ENCODE data around the gene GZMM.

GZMM gene

GRCh38 chr19:543910-544608, at the start of gene GZMM:
GZMM (plus strand) TSS chr19:544053; CDS start chr19:544072, 19 bp downstream.
- DNase-seq = peak; percentile 67

DNA sequence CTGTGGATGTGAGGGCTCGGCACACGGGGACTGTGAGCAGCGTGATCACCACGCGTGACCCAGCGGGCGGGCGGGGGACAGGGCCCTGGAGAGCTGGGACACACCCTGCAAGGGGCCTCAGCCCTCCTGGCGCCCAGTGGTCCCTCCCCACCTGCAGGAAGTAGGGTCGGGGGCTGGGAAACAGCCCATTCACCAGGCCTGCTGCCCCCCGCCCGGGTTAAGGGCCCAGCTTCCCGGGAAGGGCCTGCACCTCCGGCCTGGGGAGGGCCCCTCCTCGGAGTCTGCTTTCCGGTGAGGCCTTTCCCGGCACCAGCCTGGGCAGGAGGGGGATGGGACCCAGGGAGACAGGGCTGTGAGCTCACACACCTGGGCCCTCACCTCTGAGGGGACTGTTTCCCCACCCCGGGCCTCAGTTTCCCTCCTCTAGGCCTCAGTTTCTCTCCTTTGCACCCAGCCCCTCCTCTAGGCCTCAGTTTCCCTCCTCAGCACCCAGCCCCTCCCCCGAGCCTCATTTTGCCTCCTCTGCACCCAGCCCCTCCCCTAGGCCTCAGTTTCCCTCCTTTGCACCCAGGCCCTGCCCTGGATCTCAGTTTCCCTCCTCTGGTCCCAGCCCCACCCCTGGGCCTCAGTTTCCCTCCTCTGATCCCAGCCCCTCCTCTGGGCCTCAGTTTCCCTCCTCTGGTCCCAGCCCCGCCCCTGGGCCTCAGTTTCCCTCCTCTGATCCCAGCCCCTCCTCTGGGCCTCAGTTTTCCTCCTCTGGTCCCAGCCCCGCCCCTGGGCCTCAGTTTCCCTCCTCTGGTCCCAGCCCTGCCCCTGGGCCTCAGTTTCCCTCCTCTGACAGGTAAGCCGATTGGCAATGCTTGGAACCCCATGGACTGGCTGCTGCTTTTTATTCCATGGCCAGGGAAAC, 49.4 kb upstream of the GZMM start:
- DNase-seq = no peak

GRCh38 chr19:495081-495401, 48.8 kb upstream of the GZMM start:
- no peak for DNase-seq

DNA sequence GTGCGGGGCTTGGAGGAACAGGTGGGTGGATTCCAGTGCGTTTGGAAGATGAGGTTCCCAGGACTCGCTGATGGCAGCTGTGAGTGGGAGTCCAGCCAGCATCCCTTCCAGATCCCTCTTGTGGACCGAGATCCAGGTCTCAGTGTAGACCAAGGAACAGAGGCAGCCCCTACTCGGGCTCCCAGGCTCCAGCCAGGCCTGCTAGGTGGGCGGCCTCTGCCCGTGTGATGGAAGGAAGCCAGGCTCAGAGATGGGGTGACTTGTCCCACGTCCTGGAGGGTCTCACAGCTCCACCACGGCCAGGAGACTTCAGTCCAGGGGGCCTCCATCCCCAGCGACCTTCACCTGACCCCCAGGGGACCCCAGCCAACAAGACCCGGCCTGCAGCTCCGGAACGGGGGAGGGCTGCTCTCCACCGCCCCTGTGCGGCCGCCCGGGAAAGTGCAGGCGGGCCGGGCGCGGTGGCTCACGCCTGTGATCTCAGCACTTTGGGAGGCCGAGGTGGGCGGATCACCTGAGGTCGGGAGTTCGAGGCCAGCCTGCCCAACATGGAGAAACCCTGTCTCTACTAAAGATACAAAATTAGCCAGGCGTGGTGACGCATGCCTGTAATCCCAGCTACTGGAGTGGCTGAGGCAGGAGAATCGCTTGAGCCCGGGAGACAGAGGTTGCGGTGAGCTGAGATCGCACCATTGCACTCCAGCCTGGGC, 48.3 kb upstream of the GZMM start:
- no peak for DNase-seq

GRCh38 chr19:496112-496665, 47.7 kb upstream of the GZMM start, which contains the start of gene MADCAM1:
MADCAM1 (plus strand) TSS chr19:496486; CDS start chr19:496500, 14 bp downstream.
- DNase-seq = no peak

- DNase-seq = no peak
Observed at GRCh38 chr19:496986-497385, 46.9 kb upstream of the GZMM start.

DNA sequence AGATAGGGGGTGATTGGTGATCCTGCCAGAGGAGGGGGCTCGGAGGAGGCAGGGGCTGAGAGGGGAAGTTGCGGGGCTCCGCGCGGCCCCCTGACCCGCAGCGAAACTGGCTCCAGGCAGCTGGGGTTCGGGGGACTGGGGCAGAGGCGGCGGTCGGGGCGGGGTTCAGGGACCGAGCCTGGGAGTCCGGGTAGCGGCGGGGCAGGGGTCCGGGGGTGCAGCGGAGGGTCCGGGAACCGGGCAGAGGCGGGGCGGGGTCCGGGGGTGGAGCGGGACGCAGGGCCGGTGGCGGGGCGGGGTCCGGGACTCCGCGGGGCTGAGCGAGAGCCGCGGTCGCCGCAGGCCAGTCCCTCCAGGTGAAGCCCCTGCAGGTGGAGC, 46.4 kb upstream of the GZMM start:
- DNase-seq = no peak

GRCh38 chr19:497869-498510, 45.9 kb upstream of the GZMM start:
- no peak for DNase-seq

- DNase-seq = no peak
Observed at GRCh38 chr19:498511-498891, 45.4 kb upstream of the GZMM start.

GRCh38 chr19:498977-499623, 44.8 kb upstream of the GZMM start:
- DNase-seq = no peak

- DNase-seq = no peak
Observed at GRCh38 chr19:501646-502045, 42.2 kb upstream of the GZMM start.

DNA sequence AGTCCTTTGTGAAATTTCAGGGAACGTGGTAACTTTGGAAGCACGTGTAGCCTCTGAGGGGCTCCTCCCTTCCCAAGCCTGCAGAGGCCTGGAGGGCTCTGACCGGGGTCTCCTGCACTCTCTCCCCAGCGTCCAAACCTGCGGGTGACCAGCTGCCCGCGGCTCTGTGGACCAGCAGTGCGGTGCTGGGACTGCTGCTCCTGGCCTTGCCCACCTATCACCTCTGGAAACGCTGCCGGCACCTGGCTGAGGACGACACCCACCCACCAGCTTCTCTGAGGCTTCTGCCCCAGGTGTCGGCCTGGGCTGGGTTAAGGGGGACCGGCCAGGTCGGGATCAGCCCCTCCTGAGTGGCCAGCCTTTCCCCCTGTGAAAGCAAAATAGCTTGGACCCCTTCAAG, 39.2 kb upstream of the GZMM start:
- DNase-seq = no peak

DNA sequence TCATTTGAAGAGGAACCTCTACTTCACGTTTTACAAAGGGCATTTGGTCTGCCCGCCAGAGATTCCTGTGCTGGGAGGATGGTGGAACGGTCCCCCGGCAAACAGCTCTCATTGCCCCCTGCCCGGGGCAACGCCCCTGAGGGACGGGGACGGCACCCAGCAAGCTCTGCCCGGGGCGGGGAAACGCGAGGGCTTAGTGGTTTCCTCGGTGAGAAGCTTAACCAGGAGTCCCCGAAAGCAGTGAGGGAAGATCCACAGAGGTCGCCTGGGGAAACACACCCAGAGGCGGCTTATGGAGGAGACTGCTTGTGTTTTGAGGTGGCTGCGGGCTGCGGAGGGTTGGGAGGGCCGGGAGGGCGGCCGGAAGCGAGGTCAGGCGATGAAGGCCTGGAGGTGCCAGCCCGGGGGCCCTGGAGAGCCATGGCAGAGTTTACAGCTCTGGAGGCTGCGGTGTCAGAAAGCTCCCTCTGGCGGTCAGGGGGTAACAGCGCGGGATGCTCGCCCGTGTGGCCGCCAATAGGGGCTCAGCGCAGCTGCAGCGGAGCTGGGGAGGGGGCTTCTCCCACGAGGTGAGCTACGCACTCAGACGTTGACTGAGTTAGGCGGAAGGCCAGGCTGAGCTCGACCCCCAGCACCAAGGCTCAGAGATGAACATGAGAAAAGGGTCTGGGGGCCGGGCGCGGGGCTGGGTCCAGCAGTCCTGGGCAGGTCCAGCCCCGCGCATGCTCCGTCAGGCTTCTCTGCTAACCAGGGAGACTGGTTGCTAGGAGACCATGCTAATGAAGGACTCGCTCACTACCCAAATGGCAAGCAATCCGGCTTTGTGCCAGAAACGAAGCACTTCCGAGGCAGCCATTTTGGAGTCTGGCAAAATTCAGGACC, 37.2 kb upstream of the GZMM start:
- peak; percentile 86 for DNase-seq

DNA sequence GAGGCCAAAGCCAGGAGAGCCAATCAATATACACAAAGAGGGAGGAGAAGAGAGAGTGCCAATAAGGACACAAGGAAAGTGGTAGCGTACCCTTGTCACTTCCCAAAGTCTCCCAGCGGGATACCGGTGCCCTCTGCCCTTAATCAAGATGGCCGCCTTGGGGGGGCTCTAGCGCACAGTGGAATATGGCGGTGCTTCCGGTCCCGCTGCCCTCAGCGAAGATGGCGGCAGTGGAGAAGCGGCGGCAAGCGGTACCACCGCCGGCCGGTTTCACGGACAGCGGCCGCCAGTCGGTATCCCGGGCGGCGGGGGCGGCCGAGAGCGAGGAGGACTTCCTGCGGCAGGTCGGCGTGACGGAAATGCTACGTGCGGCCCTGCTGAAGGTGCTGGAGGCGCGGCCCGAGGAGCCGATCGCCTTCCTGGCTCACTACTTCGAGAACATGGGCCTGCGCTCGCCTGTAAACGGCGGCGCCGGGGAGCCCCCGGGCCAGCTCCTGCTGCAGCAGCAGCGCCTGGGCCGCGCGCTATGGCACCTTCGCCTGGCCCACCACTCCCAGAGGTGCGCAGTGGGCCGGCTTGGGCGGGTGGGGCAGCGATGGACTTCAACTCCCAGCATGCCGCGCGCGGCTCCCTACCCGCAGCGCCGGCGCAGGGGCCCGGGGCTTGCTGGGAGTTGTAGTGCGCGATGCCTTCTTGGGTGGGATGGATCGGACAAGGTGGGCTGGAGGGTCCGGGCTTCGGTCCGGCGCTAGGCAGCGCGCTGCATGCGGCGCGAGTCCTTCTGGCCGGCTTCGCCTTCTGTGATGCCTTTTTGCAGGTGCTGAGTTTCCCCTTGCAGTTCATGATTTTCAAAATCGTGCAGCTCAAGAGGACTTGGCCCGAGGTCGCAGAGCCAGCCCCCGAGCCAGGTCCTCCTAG, 36.3 kb upstream of the GZMM start, which contains the start of gene TPGS1:
Gene TPGS1, plus strand, starts transcription at position 212 of the 918 bp plus-strand sequence. Its CDS starts 10 bp downstream, at position 222.
- DNase-seq = peak; percentile 60

DNA sequence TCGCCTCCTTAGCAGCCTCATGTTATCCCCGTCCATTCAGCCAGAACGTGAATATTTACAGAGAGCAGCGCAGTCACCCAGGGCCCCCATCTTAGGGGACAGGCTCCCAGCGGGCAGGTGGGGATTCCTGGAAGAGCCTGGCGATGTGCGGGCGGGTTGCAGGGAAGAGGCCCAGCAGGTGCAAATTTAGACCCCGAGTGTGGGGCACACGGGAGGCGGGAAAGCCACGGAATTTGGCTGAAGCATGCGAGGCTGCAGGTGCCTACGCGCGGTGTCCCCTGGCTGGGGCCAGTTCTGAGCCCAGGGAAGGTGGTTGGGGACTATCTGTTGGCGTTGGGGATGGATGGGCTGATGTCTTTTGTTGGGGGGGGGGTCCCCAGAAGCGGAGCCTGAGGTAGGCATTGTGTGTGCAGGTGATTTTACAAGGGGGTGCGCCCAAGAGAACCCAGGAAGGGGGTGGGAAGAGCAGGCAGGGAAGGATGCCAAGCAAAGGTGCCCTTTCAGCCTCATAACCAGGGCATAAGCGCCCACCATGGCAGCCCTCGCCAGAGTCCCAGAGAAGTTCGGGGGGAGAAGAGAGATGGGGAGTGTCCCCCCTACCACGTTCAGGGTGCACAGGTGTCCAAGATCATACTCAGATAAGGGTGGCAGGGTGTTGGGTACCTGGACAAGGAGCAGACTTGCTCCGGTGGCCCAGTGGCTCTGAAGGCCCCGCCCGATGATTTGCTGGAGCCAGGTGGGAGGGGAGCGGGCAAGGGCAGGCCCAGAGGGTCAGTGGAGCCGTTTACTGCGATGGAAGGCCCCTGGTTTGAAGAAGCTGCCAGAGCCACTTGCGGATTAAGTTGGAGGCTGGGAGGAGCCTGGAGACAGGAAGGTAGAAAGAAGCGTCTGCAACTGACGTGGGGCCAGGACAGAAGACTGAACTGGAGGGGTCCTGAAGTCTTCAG, 35.4 kb upstream of the GZMM start:
- no peak for DNase-seq

DNA sequence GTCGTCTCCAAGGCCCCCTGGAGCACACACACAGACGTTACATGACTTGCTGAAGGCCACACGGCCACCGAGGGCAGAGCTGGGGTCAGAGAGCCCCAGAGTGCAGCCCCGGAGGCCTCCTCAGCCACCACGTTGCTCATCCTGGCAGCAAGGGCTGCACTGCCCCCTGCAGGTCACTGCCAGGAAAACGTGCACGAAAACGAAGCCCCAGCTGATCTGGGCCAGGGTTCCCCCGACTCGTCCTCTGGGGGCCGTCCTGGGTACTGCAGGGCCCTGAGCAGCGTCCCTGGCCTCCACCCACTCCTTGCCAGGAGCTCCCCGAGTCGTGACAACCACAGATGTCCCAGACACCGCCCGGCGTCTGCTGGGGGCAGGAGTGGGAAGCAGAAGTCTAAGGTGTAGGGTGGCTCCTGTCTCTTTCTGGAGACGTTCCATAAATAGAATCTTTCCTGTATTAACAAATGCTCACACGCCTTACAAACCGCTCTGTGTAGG, 33.2 kb upstream of the GZMM start:
- peak; percentile 88 for DNase-seq

DNA sequence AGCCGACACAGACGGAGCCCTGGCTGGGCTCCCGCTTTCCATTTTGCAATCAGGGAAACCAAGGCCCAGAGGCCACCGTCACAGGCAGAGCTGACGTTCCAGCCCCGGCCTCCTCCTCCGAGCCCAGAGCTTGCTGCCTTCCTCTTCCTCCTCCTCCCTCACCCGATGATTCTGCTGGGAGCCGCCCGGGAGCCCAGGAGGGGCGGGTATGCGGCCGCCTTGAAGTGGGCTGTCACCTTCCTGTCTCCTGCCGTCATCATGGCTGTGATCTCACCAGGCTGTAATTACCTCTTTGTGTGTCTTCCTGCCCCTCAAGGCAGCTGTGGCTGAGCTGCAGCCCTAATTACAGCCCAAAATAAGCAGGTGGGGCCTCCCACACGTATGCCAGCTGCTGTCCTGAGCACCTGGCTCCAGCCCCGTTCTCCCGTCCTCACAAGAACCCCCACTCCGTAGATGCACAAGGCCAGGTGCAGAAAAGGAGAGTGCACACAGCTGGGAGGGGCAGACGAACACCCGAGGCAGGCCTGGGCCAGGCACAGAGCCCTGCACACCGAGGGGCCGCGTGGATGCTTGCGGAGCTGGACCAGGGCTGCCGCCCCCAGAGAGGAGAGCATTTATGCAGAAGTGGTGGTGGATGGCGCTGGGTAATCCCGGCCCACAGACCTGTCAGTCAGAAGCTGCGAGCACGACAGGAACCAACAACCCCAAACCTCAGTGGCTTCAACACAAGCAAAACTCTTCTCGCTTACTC, 32.6 kb upstream of the GZMM start:
- peak; percentile 70 for DNase-seq
